ENCODE data around the gene HRAS.

HRAS gene

DNA sequence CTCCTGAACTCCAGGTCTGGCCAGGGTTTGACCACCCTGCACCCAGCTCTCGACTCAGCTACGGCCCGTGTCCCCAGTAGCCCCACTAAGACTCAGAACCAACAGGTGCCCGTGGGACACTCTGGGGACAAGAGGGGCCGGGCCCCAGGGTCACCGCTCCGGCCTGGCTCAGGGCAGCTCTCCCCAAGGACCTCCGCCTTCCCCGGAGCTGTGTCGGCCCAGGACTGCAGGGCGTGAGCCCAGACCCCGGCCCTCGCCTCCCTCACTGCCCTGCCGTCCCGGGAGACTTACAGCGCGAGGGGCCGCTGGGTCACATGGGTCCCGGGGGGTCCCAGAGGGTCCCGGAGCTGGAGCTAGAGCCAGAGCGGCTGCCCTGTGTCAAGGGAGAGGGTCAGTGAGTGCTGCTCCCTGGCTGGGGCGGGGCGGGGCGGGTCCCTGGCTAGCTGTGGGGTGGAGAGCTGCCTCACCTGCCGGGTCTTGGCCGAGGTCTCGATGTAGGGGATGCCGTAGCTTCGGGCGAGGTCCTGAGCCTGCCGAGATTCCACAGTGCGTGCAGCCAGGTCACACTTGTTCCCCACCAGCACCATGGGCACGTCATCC, 2.3 kb downstream of the HRAS start:
- TF ChIP-seq, protein P1, sequence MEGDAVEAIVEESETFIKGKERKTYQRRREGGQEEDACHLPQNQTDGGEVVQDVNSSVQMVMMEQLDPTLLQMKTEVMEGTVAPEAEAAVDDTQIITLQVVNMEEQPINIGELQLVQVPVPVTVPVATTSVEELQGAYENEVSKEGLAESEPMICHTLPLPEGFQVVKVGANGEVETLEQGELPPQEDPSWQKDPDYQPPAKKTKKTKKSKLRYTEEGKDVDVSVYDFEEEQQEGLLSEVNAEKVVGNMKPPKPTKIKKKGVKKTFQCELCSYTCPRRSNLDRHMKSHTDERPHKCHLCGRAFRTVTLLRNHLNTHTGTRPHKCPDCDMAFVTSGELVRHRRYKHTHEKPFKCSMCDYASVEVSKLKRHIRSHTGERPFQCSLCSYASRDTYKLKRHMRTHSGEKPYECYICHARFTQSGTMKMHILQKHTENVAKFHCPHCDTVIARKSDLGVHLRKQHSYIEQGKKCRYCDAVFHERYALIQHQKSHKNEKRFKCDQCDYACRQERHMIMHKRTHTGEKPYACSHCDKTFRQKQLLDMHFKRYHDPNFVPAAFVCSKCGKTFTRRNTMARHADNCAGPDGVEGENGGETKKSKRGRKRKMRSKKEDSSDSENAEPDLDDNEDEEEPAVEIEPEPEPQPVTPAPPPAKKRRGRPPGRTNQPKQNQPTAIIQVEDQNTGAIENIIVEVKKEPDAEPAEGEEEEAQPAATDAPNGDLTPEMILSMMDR (IDR thresholded peaks at IDR 0.05; ENCODE audit: control insufficient read depth, insufficient read depth, low read depth, low read length, missing control alignments), result no peak

DNA sequence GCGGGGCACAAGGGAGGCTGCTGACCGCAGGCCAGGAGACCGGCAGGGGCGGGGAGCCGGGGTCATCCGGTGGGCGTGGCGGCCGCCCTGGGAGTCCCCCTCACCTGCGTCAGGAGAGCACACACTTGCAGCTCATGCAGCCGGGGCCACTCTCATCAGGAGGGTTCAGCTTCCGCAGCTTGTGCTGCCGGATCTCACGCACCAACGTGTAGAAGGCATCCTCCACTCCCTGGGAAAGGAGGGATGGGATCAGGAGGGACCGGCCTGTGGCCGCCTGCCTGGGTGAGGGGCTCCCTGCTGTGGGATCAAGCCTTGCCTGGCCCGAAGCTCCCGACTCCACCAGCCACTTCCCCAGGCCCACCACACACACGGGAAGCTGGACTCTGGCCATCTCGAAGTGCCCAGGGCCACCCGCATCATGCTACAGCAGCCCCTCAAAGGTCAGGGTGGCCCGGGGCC, 2.8 kb downstream of the HRAS start:
- DNase-seq (ENCODE audit: low read depth), result no peak
- TF ChIP-seq, protein P1 (IDR thresholded peaks at IDR 0.05; ENCODE audit: control insufficient read depth, insufficient read depth, low read depth, low read length, missing control alignments), result no peak
- H3K4me3 ChIP-seq (ENCODE audit: control insufficient read depth, low read depth, low read length), result no peak overlapping the region

More for the DNA sequence above, 2.3 kb downstream of the HRAS start:
- DNase-seq (ENCODE audit: low read depth), result no peak
- no peak overlapping the region for H3K4me3 ChIP-seq (ENCODE audit: control insufficient read depth, low read depth, low read length)

GRCh38 chr11:531919-532526, 3.4 kb downstream of the HRAS start:
- no peak overlapping the region for H3K4me3 ChIP-seq (ENCODE audit: control insufficient read depth, low read depth, low read length)
- DNase-seq (ENCODE audit: low read depth), result no peak
- TF ChIP-seq, protein P1 (IDR thresholded peaks at IDR 0.05; ENCODE audit: control insufficient read depth, insufficient read depth, low read depth, low read length, missing control alignments), result no peak

- H3K4me3 ChIP-seq (ENCODE audit: control insufficient read depth, low read depth, low read length), result no peak overlapping the region
- DNase-seq (ENCODE audit: low read depth), result no peak
- TF ChIP-seq, protein P1 (IDR thresholded peaks at IDR 0.05; ENCODE audit: control insufficient read depth, insufficient read depth, low read depth, low read length, missing control alignments), result no peak
These were observed 4.2 kb downstream of the HRAS start for GRCh38 chr11:530960-531831.

DNA sequence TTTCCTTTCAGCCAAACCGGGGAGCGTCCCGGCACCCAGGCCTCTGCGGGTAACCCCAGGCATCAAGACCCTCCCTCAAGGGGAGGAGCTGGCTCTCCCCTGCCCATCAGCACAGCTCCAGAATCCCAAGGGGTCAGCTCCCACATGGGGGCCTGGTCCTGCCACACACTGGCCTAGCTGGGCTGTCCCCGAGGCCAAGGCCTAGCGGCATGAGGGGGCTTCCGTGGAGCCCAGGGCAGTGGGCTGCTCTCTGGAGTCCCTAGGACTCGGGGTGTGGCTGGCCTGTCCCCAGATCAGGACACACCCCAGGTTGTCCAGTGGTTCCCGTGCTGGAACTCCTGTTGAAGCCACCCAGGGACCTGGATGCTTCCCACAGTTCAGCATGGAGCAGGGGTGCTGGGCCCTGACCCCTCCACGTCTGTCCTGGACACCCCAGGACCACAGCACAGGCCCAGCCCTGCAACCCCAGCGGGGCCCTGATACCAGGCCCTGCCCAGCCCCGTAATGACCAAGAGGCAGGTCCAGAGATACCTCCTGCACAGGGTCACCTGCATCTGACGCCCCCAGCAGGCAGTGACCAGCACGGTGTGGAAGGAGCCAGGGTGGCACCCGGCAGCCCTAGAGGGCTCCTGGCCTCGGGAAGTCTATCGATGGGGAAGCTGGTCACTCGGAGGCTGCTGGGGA, 5.5 kb downstream of the HRAS start:
- DNase-seq (ENCODE audit: low read depth), result no peak
- H3K4me3 ChIP-seq (ENCODE audit: control insufficient read depth, low read depth, low read length), result no peak overlapping the region
- TF ChIP-seq, protein P1 (IDR thresholded peaks at IDR 0.05; ENCODE audit: control insufficient read depth, insufficient read depth, low read depth, low read length, missing control alignments), result no peak

Data from AG09309 (cell line).